Kidney (tissue), 14 donors: ENCODE data around the gene ZNF627. TPM values are rescaled to one million over a fixed set of nuclear protein-coding genes. Genes with fewer than 3 reads are reported as not detected.

Experiments
- DNase-seq, 5 donors: peaks; one replicate each; pipeline ENCODE4 v3.0.0-alpha.2; 2013 to 2020
- FAIRE-seq: peaks from 2 replicates; lab custom pipeline; 2012; peaks lifted over from hg19 to GRCh38; lab: Jason Lieb, UNC
- H3K27ac ChIP-seq, 2 donors: one replicate each; pipeline ENCODE4 v1.7.0; 2013; ENCODE audit warnings: low read depth in 2 of 2, low read length in 2 of 2, inconsistent platforms in 1 of 2
- H3K27me3 ChIP-seq: one replicate; pipeline ENCODE4 v1.7.1; 2013; ENCODE audit warnings: low read length, inconsistent platforms; ENCODE audit not compliant: control insufficient read depth, insufficient read depth
- H3K36me3 ChIP-seq, 3 donors: one replicate each; pipeline versions ENCODE4 v1.7.0 to v1.7.1; 2013; ENCODE audit warnings: low read length in 3 of 3, control low read depth in 1 of 3, inconsistent platforms in 1 of 3; ENCODE audit not compliant: insufficient read depth in 3 of 3, control insufficient read depth in 2 of 3
- H3K4me1 ChIP-seq, 3 donors: one replicate each; pipeline versions ENCODE4 v1.7.0 to v1.7.1; 2013; ENCODE audit warnings: low read length in 3 of 3, inconsistent platforms in 1 of 3, low read depth in 1 of 3; ENCODE audit not compliant: control insufficient read depth in 2 of 3, insufficient read depth in 2 of 3
- H3K4me3 ChIP-seq, 3 donors: one replicate each; pipeline versions ENCODE4 v1.7.0 to v1.8.1; 2013; ENCODE audit warnings: low read length in 3 of 3, control low read depth in 1 of 3, inconsistent platforms in 1 of 3
- H3K9ac ChIP-seq, 3 donors: one replicate each; pipeline versions ENCODE4 v1.7.0 to v1.7.1; 2013; ENCODE audit warnings: low read length in 3 of 3, control low read depth in 1 of 3, inconsistent platforms in 1 of 3
- H3K9me3 ChIP-seq, 3 donors: one replicate each; pipeline versions ENCODE4 v1.7.0 to v1.7.1; 2013; ENCODE audit warnings: low read length in 3 of 3, control low read depth in 1 of 3, inconsistent platforms in 1 of 3; ENCODE audit not compliant: control insufficient read depth in 2 of 3, insufficient read depth in 1 of 3
- intact Hi-C: fragments of 100-400 bp; cut with DNase I; formaldehyde crosslinking; loops from one replicate; pipeline ENCODE4 v1.11.1; 2022
- polyA plus RNA-seq: library from polyadenylated mRNA; stranded (reverse); fragments of 350-450 nt; fragmentation: Illumina TruSeq; extraction: RNeasy Lipid Tissue Mini Kit (QIAGEN cat#74804); gene quantifications from one replicate; pipeline ENCODE4 v1.2.3, GENCODE V29; 2014; ENCODE audit warnings: low read depth, low replicate concordance; ENCODE audit not compliant: insufficient read depth
- total RNA-seq: library from RNA; stranded (reverse); fragmentation: NEBNext Ultra II Directional; extraction: Animal tissue kit (Norgen Biotek cat#: 25700); gene quantifications from one replicate; pipeline ENCODE4 v1.2.1, GENCODE V29; 2021
- TF ChIP-seq, protein P1 (sequence below): IDR thresholded peaks from 3 replicates; pipeline ENCODE4 v1.5.1; 2012; ENCODE audit warnings: mild to moderate bottlenecking, moderate library complexity, borderline replicate concordance; ENCODE audit not compliant: insufficient read depth; ENCODE audit errors: extremely low read depth
- donor health status: control.
- donor health status: control.
- donor health status: control.
- donor health status: control.
- donor health status: control.
- donor health status: DM: yes; HTN: yes; CAD: no.
- donor health status: Normal renal cell carcinoma (clear cell type).

ZNF627 gene
- total and polyA plus RNA-seq, 2 donors from 2014 or later: 8.4 to 20.8 TPM

DNA sequence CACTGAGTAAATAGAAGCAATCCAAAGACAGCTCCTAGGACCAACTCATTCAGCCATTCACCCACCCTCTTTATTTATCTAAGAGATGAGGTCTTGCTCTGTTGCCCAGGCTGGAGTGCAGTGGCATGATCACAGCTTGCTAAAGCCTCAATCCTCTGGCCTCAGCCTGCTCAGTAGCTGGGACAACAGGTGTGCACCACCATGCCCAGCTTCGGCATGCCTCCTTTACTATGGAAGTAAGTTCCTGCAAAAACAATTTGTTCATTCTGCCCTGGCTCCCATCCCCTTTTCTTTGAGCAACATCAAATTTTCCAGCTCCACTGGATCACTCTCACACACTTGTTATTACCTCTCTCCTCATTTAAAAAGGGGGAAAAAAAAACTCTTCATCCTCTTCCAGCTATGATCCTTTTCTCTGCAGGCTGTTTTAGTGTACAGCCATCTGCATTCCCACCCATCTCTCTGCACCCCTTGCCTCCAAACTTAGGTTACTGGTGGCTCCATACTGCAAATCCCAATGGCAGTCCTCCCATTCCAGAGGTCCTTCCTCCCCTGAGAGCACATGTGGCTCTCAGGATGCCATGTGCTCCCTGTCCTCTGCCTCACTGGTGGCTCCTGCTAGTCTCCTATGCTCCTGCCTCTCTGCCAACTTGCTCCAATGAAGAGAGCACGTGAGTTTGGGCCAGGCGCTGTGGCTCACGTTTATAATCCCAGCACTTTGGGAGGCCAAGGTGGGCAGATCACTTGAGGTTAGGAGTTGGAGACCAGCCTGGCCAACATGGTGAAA is 40.5 kb upstream of the ZNF627 start:
- intact Hi-C loops: no loop called here
- DNase-seq: no peak
- Histone ChIP-seq H3K27me3 (no peaks in the 10 kb centered on the region), H3K9ac (no peak overlapping the region), H3K4me1 (peaks cover 2 to 12% (median 9%) of the 10 kb centered on the region in 3 donors), H3K9me3 (no peaks in the 10 kb centered on the region), H3K36me3 (peaks cover 0 to 15% (median 10%) of the 10 kb centered on the region in 3 donors), H3K27ac (no peak overlapping the region), H3K4me3 (no peak overlapping the region)
- TF ChIP-seq, protein P1, sequence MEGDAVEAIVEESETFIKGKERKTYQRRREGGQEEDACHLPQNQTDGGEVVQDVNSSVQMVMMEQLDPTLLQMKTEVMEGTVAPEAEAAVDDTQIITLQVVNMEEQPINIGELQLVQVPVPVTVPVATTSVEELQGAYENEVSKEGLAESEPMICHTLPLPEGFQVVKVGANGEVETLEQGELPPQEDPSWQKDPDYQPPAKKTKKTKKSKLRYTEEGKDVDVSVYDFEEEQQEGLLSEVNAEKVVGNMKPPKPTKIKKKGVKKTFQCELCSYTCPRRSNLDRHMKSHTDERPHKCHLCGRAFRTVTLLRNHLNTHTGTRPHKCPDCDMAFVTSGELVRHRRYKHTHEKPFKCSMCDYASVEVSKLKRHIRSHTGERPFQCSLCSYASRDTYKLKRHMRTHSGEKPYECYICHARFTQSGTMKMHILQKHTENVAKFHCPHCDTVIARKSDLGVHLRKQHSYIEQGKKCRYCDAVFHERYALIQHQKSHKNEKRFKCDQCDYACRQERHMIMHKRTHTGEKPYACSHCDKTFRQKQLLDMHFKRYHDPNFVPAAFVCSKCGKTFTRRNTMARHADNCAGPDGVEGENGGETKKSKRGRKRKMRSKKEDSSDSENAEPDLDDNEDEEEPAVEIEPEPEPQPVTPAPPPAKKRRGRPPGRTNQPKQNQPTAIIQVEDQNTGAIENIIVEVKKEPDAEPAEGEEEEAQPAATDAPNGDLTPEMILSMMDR: no peak
- FAIRE-seq: no peak

DNA sequence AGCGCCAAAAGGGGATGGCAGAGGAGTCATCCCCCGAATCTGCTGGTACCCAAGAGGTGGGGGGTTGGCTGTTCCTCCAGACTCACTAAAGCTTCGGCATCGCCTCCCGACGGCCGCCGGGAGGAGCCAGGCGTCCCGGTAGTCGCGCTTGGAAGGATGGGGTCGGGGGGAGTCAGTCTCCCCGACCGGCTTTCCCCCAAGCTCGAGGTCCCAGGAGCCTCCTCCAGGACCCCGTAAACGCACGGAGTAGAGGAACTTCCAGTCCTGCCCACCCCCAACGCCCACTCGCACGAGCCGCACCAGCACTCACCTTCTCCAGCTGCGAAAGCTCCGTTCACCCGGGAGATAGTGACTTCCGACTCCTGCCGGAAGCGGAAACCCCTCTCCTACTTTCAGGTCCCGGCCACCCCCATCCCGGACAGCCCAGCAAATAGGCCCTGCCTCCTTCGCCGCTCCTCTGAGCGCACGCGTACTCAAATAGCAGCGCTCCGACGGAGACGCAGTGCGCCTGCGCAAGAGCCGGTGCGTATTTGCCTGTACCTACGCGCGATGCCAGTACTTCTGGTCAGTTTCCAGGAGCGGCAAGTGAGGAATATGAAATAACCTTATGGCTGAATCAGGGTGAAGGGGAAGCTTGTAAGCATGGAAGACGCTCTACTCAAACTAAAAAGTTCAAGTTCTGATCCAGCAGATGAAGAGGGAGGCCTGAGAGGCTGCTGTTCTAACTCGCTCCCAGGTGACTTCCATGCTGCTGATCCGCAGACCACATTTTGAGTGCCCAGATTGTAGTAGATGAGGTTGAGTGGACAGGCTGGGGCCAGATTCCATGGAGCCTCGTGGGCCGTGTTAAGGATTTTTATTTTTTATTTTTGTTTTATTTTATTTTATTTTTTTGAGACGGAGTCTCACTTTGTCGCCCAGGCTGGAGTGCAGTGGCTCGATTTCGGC is 38.1 kb upstream of the ZNF627 start, which contains the start of gene ELOF1:
TSS of gene ELOF1 (minus strand) at position 350 of the 948 bp plus-strand sequence. CDS start 4,883 bp downstream, outside the sequence.
- TF ChIP-seq, protein P1: peak; percentile 1
- H3K27me3 ChIP-seq: no peaks in the 10 kb centered on the region
- H3K9ac ChIP-seq: peak within 1 kb of the TSS; percentile 78 to 98 (median 92)
- peaks cover 2 to 12% (median 9%) of the 10 kb centered on the region in 3 donors for H3K4me1 ChIP-seq
- peaks cover 0 to 8% (median 7%) of the 10 kb centered on the region in 3 donors for H3K36me3 ChIP-seq
- intact Hi-C loops: no loop called here
- H3K4me3 ChIP-seq: peak within 1 kb of the TSS; percentile 89 to 98 (median 95)
- H3K9me3 ChIP-seq: no peaks in the 10 kb centered on the region
- FAIRE-seq (peak; percentile 33), DNase-seq (peak; percentile 98 to 99 (median 99))
- peak within 1 kb of the TSS; percentile 66 to 81 for H3K27ac ChIP-seq

DNA sequence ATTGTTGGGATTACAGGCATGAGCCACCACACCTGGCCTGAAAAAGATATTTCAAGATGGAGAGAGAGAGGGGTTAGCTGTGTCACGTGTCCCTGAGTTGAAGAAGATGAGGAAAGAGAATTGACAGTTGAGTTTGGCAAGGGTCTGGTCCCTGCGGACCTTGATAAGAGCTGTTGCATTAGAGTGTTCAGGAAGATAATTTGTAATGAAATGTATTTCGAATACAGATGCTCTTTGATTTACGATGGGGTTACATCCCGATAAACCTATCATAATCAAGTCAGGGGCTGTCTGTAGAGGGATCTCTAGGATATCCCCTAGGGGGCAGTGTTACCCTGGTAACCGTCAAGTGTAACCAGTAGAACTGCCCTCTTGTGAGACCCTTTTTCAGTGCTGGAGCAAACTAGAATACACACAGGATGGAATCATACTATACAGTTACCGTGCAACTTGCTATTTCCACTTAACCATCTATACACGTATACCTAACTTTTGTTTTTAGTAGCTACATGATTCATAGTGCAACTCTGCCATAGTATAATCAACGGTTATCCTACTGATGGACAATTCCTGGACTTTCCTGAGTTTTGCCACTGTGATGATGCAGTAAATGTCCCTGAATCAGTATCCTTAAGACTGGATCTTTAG is 36.8 kb upstream of the ZNF627 start:
- TF ChIP-seq, protein P1: peak; percentile 47
- peaks cover 2 to 12% (median 9%) of the 10 kb centered on the region in 3 donors for H3K4me1 ChIP-seq
- peak overlapping the region in 1 of 3 donors; percentile 18 for H3K4me3 ChIP-seq
- H3K27ac ChIP-seq: no peak overlapping the region
- no peak overlapping the region for H3K9ac ChIP-seq
- H3K36me3 ChIP-seq: peaks cover 0 to 5% (median 4%) of the 10 kb centered on the region in 3 donors
- no peak for FAIRE-seq
- intact Hi-C loops: no loop called here
- no peaks in the 10 kb centered on the region for H3K27me3 ChIP-seq
- H3K9me3 ChIP-seq: no peaks in the 10 kb centered on the region
- DNase-seq: peak in 4 of 5 donors; percentile 73 to 91 (median 78)
